GM21576 (cell line): ENCODE results near the gene SPIRE1.
A peak's percentile ranks its signal among the peaks of the same experiment; 100 is the strongest.
"Not testable (repeated sequence)": the region's sequence is repeated elsewhere in the genome, so short reads cannot be mapped to it uniquely, and the experiment has no call there.

Experiments used
- ATAC-seq: cut with Tn5 transposase; IDR thresholded peaks from one replicate; pipeline ENCODE4 v1.9.1; 2021; ENCODE audit warnings: mild to moderate bottlenecking, moderate library complexity; ENCODE audit not compliant: unreplicated experiment

The SPIRE1 gene

DNA sequence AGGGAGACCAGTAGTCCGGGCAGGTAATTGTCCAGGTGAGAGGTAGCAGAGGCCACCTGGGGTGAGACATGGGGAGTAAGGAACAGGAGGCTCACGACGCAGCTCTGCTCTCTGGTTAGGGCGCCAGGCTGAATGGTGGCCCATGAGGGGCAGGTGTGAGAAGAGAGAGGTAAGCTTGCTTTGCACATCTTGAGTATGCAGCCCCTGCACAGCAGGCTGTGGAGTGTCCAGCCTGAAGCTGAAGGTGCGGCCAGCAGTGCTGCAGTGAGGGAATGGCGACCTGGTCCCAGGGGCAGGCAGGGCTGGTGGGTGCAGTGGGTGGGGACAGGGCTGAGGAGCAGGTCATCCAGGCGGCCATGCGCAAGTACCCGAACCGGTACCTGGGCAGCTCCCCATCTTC, 234.5 kb downstream of the SPIRE1 start:
- no peak for ATAC-seq

GRCh38 chr18:12422936-12423335, 235.0 kb downstream of the SPIRE1 start:
- no peak for ATAC-seq

- no peak for ATAC-seq
Measured at GRCh38 chr18:12421732-12422131, 236.2 kb downstream of the SPIRE1 start.

DNA sequence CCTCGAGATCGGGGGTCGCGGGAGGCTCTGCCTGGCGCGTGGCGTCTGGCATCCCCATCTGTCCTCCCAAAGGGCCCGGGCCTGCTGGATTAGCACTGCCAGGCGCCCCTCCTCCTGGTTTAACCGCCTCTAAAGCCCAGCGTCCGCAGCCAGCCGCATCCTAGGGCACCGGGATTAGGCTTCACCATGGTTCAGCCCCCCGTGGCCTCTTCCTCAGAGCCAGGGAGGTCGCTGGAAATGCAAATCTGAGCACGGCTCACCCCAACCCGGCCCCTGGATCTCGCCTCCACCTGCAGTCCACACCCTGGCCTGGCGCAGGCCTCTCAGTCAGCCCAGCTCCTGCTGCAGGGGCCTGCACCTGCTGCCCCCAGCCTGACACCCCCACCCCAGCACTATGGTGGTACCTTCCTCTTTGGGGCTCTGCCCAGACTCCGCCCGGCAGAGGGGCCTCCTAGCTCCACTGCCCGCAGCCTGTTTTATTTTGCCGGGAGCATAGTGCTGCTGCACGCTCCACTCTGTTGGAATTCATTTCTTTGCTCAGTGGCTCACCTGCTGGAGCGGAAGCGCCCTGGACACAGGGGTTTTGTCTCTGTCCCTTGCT, 237.0 kb downstream of the SPIRE1 start:
- ATAC-seq: no peak

- ATAC-seq: no peak
Measured at GRCh38 chr18:12417687-12418086, 240.2 kb downstream of the SPIRE1 start.

DNA sequence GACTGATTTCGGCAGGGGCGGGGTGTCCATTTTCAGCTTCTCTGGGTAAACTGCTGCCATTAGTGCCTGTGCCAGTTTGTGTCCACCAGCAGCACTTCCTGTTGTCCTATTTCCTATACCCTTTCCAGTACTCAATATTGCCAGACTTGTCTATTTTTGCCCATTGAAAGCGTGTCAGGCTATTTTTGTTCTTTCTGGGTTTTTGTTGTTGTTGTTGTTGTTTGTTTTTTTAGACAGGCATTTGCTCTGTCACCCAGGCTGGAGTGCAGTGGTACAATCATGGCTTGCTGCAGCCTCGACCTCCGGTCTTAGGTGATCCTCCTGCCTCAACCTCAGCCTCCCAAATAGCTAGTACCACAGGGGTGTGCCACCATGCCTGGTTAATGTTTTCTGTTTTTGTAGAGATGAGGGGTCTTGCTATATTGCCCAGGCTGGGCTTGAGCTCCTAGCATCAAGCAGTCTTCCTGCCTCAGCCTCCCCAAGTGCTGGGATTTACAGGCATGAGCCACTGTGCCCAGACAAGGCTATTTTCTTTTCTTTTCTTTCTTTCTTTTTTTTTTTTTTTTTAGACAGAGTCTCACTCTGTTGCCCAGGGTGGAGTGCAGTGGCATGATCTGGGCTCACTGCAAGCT, 241.7 kb downstream of the SPIRE1 start:
- ATAC-seq: no peak

DNA sequence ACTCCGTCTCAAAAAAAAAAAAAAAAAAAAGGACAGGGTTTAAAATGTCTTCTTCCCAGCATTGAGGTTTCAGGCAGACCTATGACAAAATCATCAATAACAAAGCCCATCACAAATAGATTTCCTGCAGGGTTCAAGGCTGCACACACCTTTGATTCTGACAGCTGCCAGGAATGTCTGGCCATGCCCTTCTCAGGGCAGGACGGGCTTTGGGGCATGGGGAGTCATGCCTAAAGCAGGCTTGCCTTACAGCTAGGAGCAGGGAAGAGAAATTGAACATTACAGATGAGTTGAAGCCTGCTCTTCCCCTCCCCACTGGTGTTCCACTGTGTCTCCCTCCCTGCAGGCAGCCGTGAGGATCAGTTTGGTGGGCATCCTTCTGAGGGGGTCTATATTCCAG, 246.5 kb downstream of the SPIRE1 start:
- ATAC-seq: no peak

DNA sequence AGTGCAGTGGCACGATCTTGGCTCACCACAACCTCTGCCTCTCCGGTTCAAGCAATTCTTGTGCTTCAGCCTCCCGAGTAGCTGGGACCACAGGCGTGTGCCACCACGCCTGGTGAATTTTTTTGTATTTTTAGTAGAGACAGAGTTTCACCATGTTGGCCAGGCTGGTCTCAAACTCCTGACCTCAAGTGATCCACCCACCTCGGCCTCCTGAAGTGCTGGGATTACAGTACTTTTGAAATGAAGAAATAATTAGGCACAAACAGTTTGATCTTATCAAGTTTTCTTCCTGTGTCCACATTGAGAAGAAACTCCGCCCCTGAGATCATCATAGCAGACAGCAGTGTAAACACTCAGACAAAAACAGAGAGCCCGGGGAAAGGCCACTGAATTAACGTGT, 247.2 kb downstream of the SPIRE1 start:
- not testable (repeated sequence) for ATAC-seq

- ATAC-seq: no peak
Measured at GRCh38 chr18:12410081-12410481, 247.8 kb downstream of the SPIRE1 start.

GRCh38 chr18:12409469-12409868, 248.4 kb downstream of the SPIRE1 start:
- no peak for ATAC-seq

GRCh38 chr18:12408247-12408869, 249.5 kb downstream of the SPIRE1 start:
- peak; percentile 11 for ATAC-seq

GRCh38 chr18:12406371-12407111, 251.4 kb downstream of the SPIRE1 start:
- no peak for ATAC-seq

- ATAC-seq: no peak
Measured at GRCh38 chr18:12405066-12405465, 252.8 kb downstream of the SPIRE1 start.

- ATAC-seq: no peak
Measured at GRCh38 chr18:12403601-12404506, 254.1 kb downstream of the SPIRE1 start.

GRCh38 chr18:12401881-12402280, 256.0 kb downstream of the SPIRE1 start:
- ATAC-seq: no peak

DNA sequence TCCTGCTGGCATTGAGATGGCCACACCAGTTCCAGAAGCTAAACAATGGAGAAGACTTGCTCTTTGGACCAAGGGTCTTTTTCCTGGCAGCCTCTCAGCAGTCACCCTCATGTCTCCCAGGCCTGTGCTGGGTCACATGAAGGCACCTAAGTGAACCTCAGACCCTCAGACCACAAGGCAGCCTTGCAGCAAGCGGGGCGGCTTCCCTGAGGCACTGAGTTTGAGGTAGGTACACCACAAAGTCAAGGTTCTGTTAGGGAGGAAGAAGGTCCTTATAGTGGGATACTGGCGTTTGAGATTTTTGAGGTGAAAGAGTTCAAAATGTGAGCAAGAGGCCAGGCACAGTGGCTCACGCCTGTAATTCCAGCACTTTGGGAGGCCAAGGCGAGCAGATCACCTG, 258.7 kb downstream of the SPIRE1 start:
- no peak for ATAC-seq

DNA sequence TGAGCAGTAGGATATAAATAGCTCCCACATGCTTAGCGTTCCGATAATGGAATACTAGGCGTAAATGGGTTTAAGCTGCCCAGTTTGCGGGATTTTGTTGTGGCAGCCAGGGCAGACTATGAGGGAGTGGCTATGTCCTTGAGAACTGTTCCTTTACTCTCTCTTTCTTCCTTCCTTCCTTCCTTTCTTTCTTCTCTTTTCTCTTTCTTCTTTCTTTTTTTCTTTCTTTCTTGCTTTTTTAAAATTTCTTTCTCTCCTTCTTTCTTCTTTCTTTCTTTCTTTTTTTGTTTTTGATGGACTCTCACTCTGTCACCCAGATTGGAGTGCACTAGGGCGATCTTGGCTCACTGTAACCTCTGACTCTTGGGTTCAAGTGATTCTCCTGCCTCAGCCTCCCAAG, 259.3 kb downstream of the SPIRE1 start:
- no peak for ATAC-seq

- no peak for ATAC-seq
Measured at GRCh38 chr18:12397793-12398192, 260.1 kb downstream of the SPIRE1 start.

- no peak for ATAC-seq
Measured at GRCh38 chr18:12397254-12397653, 260.7 kb downstream of the SPIRE1 start.
